Osteocyte (in vitro differentiated cells): ENCODE results near the gene MAP3K14. TPM values are rescaled to one million over a fixed set of nuclear protein-coding genes. Genes with fewer than 3 reads are reported as not detected.

Experiments used
- DNase-seq: peaks from one replicate; pipeline ENCODE4 v3.0.0; 2021; ENCODE audit warnings: mixed read lengths; ENCODE audit not compliant: unreplicated experiment; ENCODE audit errors: extremely low spot score
- H3K27ac Mint-ChIP-seq: one replicate; pipeline ENCODE4 v1.8.0; 2021; ENCODE audit warnings: mild to moderate bottlenecking, mixed read lengths; ENCODE audit not compliant: unreplicated experiment
- H3K27me3 Mint-ChIP-seq: one replicate; pipeline ENCODE4 v1.8.0; 2021; ENCODE audit warnings: mixed read lengths; ENCODE audit not compliant: unreplicated experiment
- H3K36me3 Mint-ChIP-seq: one replicate; pipeline ENCODE4 v1.8.0; 2021; ENCODE audit warnings: mixed read lengths; ENCODE audit not compliant: unreplicated experiment
- H3K4me1 Mint-ChIP-seq: one replicate; pipeline ENCODE4 v1.8.0; 2021; ENCODE audit warnings: mixed read lengths; ENCODE audit not compliant: unreplicated experiment
- H3K4me3 Mint-ChIP-seq: one replicate; pipeline ENCODE4 v1.8.0; 2021; ENCODE audit warnings: mild to moderate bottlenecking, moderate library complexity, mixed read lengths; ENCODE audit not compliant: unreplicated experiment
- H3K9me3 Mint-ChIP-seq: one replicate; pipeline ENCODE4 v1.8.0; 2021; ENCODE audit warnings: mixed read lengths; ENCODE audit not compliant: unreplicated experiment
- total RNA-seq: library from RNA; stranded (reverse); gene quantifications from 2 replicates; pipeline ENCODE4 v1.2.1, GENCODE V29; 2021
- TF ChIP-seq, protein P1 (sequence below): fragments of 200-600 bp; sonication (generic); IDR thresholded peaks from 2 replicates; pipeline ENCODE4 v1.5.0; 2021; ENCODE audit warnings: antibody characterized with exemption, mild to moderate bottlenecking, moderate library complexity

Gene MAP3K14
- total RNA-seq, 1 donor from 2014 or later = 13.2 TPM

DNA sequence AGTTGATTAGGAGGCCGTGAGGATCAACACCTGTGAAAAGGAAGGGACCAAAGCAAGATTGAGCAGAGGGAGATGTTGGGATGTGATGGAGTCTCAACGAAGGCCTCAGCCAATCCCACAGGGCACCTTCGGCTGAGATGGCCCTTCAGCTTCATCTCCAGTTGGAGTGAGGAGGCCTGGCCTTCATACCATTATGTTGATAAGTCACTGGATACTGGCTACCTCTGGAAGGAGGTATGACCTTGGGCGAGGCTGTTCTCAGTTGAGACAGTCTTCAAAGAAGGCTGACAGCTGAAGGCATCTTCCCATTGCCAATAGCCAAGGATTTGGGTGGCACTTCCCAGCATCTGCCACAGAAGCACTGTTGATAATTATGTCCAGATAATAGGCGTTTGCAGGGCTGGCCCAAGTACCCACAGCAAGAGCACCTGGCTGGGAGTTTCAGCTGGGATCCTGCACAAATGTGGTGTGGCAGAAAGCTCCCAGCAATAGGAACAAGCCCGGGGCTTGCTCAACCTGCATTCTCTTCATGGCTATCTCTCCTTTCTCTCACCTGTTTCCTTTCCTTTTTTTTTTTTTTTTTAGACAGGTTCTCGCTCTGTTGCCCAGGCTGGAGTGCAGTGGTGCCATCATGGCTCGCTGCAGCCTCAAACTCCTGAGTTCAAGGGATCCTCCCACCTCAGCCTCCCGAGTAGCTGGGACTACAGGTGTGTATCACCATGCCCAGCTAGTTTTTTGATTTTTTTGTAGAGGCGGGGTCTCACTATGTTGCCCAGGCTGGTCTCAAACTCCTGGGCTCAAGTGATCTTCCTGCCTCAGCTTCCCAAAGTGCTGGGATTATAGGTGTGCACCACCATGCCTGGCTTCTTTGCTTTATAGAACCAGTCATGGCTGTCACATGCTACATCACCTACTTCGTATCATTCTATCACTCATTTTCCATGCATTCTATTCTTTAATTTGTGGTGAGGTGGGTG lies 18.2 kb upstream of the MAP3K14 start:
- peaks cover 26% of the 10 kb centered on the region for H3K4me1 Mint-ChIP-seq
- no peaks in the 10 kb centered on the region for H3K27me3 Mint-ChIP-seq
- no peaks in the 10 kb centered on the region for H3K36me3 Mint-ChIP-seq
- TF ChIP-seq, protein P1, sequence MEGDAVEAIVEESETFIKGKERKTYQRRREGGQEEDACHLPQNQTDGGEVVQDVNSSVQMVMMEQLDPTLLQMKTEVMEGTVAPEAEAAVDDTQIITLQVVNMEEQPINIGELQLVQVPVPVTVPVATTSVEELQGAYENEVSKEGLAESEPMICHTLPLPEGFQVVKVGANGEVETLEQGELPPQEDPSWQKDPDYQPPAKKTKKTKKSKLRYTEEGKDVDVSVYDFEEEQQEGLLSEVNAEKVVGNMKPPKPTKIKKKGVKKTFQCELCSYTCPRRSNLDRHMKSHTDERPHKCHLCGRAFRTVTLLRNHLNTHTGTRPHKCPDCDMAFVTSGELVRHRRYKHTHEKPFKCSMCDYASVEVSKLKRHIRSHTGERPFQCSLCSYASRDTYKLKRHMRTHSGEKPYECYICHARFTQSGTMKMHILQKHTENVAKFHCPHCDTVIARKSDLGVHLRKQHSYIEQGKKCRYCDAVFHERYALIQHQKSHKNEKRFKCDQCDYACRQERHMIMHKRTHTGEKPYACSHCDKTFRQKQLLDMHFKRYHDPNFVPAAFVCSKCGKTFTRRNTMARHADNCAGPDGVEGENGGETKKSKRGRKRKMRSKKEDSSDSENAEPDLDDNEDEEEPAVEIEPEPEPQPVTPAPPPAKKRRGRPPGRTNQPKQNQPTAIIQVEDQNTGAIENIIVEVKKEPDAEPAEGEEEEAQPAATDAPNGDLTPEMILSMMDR = no peak
- H3K9me3 Mint-ChIP-seq = no peaks in the 10 kb centered on the region
- no peak for DNase-seq
- H3K27ac Mint-ChIP-seq = no peak overlapping the region
- H3K4me3 Mint-ChIP-seq = no peak overlapping the region

DNA sequence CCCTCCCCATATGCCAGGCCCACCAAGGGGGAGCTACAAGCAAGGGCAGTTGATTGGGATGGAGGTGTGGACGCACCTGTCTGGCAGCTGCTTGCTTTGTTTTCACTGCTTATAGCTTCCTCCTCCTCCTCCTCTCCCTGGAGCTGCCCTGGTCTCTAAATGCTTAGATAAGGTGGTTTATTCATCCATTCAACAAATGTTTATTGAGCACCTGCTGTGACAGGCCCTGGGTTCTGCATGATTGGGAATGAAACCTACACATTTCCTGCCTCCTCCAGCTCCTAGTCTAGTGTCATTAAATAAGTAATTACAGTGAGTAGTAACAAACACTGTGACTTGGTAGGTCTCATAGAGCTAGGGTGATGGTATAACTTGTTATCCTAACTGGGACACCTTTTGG lies 17.4 kb upstream of the MAP3K14 start:
- Mint-ChIP-seq H3K27me3 (no peaks in the 10 kb centered on the region), H3K4me3 (no peak overlapping the region), H3K9me3 (no peaks in the 10 kb centered on the region), H3K27ac (no peak overlapping the region), H3K4me1 (peaks cover 19% of the 10 kb centered on the region), H3K36me3 (no peaks in the 10 kb centered on the region)
- TF ChIP-seq, protein P1 = no peak
- DNase-seq = no peak

DNA sequence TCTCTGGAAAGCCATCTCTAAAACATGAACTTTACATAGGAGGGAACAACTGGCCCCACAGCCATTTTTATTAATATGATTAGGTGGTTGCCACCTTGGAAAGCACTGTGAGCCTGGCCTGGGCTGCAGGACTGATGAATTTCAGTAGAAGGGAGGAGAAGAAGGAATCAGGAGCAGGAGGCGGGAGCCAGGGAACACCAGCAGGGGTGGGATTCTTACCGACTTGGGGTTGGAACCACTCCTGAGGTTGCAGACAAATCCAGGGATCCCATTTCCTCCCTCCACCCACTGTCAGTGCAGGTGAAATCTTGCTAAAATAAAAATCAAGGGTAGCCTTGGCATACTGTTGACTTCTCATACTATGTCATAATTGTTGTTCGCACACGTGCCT lies 16.9 kb upstream of the MAP3K14 start:
- no peak overlapping the region for H3K27ac Mint-ChIP-seq
- no peaks in the 10 kb centered on the region for H3K9me3 Mint-ChIP-seq
- H3K4me1 Mint-ChIP-seq = peaks cover 16% of the 10 kb centered on the region
- DNase-seq = no peak
- H3K36me3 Mint-ChIP-seq = no peaks in the 10 kb centered on the region
- H3K4me3 Mint-ChIP-seq = no peak overlapping the region
- H3K27me3 Mint-ChIP-seq = no peaks in the 10 kb centered on the region
- TF ChIP-seq, protein P1 = no peak

DNA sequence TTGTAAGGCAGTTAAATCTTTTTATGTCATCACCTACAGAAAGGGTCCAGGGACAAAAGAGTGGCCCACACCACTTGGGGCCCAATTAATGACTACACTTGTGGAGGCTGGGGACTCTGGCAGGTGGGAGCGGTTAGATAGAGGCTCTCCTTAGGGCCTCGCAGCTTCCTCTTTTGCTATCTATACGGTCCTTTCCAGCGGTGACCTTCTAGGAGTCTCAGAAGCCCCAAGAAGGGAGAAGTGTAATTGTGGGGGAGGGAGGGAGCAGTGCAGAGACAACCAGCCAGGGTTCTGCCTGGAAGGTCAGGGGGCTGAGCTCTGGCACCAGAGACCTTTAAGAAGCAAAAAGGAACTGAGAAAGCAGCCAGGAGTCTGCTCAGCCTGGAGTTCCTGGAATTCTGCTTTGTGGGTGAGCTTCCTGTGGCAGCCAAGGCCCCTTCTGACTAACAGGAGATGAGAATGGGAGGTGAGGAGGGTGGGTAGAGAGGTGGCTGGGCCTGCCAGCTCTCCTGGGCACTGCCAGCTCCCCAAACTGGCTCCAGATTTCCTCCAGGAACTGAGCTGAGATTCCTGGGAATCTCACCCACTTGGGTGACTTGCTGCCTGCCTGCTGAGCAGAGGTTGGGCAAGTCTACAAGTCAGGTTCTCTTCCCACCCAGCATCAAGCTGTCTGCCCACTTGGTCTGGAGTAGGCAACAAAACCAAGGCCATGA lies 16.3 kb upstream of the MAP3K14 start:
- H3K27me3 Mint-ChIP-seq = no peaks in the 10 kb centered on the region
- TF ChIP-seq, protein P1 = no peak
- DNase-seq = no peak
- no peak overlapping the region for H3K27ac Mint-ChIP-seq
- no peak overlapping the region for H3K4me3 Mint-ChIP-seq
- H3K4me1 Mint-ChIP-seq = peaks cover 13% of the 10 kb centered on the region
- no peaks in the 10 kb centered on the region for H3K36me3 Mint-ChIP-seq
- no peaks in the 10 kb centered on the region for H3K9me3 Mint-ChIP-seq

DNA sequence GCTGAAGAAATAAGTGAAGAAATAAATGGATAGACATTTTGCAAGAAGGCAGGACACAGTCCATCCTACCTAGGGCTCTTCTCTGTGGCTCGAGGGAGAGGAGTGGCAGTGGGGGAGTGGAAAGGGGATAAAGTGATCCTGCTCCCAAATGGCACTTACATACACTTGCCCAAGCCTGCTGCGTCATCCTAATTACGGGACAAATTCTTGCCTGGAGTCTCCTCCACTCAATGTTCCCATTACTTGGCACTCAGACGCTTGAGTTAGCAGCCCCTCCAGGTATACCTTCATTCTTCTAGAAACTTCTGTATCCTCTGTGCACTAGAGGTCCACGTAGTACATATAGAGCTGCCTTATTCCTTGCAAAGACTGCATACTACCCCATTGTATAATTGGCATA lies 15.7 kb upstream of the MAP3K14 start:
- Mint-ChIP-seq H3K27ac (no peak overlapping the region), H3K36me3 (no peaks in the 10 kb centered on the region), H3K4me3 (no peak overlapping the region), H3K9me3 (no peaks in the 10 kb centered on the region), H3K4me1 (peaks cover 9% of the 10 kb centered on the region), H3K27me3 (no peaks in the 10 kb centered on the region)
- no peak for DNase-seq
- TF ChIP-seq, protein P1 = no peak
